Stimulated activated naive CD4-positive, alpha-beta T cell (primary cell): ENCODE measurements around the gene MYH6.
"Not testable (repeated sequence)": the region's sequence is repeated elsewhere in the genome, so short reads cannot be mapped to it uniquely, and the experiment has no call there.

Experiments
- DNase-seq, 6 experiments: peaks; one replicate each; lab custom pipeline; 2025; lab: John Stamatoyannopoulos, UW

MYH6 gene

DNA sequence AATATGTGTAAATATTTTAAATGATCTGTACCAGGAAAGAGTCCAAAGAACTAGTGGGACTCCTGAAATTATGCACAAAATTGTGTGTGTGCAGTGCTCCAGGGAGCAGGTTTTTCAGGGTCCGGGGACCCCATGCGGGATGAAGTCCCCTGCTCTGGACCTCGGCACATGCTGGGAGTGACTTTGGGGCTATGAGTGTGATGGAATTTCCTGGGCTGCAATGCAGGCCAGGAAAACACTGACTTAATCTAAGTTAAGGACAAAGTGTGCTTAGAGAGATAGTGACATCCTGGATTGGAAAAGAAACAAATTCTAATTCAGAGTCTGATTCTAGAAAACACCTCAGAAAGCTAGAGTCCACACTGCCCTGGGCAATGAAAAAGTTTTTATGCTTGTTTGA, 6.2 kb upstream of the MYH6 start:
- no peak for DNase-seq

DNA sequence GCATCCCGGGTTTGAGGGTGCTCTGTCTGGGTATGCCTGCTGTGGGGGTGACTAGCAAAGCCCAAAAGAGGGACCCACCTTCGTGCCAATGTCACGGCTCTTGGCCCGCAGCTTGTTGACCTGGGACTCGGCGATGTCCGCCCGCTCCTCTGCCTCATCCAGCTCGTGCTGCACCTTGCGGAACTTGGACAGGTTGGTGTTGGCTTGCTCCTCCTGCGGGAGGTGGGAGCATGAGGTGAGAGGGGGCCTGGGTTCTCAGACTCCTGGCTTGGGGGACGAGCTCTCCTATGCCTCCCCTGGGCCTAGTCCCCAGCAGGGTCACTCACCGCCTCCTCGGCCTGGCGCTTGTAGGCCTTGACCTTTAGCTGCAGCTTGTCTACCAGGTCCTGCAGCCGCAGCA, 5.6 kb upstream of the MYH6 start:
- no peak for DNase-seq

DNA sequence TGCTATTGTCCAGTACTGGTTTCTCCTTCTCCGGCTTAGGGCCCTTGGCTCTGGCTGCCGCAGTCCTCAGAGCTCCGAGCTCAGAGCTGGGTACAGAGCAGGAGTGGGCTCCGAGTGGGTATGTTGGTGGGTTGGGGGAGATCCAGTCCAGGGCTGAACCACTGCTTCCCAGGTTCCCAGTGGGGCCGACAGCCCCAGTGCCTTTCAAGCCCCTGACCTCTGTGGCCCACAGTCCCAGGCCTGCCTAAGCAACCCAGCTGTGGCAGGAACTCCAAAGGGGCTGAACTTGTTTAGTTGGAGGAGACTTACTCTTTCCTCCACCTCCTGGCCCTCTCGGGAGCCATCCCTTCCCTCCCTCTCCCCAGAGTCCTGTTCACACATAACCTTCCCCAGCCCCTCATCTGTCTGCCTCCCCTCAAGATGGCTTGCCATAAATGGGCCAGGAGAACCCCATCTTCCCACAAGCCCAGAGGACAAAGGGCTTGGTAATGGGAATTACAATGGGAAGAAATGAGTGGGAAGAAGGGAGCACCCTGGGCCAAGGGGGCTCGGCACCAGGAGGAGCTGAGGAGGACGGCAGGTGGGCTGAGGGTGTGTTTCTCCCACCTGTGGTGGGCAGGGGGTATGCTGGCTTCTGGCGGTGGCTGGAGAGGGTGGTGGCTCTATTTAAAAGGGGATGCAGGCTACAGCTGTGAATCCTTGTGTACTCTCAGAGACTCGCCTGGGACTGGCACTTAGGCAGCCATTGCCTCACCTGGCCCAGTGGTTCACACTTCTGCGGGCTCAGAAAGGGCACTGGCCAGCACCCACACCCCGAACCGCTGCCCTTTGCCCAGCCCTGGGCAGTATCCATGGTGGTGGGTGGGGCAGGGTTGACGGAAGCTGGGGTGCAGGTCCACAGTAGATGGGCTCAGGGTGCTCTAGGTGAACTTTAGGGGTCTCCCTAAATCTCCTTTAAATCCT, 3.8 kb upstream of the MYH6 start:
- no peak for DNase-seq

DNA sequence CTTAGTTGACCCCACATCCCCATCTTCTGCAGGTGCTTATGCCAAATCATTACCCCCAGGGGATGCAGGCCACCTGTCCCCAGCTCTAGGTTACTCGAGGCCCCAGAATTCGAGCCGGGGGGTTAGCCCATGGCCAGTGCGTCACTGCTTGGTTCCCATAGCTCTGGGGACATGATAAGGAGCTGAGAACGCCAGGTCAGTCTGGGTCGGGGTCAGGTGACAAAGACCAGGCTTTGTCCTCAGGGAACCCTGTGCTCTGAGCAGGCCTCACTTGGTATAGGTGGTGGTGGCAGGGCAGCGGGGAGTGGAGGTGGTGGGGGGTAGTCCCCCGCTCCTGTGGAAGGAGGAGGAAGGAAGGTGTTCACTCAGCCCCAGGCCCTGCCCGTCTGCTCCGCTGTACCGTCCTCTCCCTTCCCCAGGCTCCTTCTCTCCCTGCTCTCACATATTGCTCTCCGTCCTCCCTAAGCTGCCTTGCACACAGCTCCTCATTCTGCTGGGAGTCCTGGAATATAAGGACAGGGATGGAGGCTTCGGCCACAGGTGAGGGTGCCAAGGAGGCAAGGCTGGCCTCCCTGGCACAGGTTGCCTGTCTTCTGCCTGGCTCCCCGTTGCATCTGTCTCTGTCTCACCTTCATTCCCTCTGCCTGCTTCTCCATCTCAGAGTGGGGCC, 2.0 kb upstream of the MYH6 start:
- DNase-seq: no peak

DNA sequence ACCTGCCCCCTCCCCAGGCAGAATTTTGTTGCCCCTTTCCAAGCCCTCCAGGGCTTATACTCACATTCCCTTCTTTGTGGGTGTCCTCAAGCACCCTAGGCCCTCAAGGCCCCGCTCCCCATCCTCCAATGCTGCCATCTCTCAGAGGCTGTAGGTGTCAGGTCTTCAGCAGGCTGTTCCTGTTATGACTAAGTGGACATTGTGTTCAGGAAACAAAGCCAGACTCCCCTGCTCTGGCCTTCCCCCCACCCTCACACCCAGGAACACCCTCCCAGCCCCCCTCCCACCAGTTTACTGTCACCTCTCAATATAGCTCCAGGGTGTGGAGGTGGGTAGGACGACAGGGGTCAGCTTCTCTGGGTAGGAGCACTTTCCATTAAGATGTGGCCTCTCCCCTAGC, 1.4 kb upstream of the MYH6 start:
- DNase-seq: no peak

- DNase-seq: no peak
Observed at GRCh38 chr14:23408307-23408630, 196 bp upstream of the MYH6 start.

GRCh38 chr14:23406725-23407355, 1.2 kb downstream of the MYH6 start:
- no peak for DNase-seq

DNA sequence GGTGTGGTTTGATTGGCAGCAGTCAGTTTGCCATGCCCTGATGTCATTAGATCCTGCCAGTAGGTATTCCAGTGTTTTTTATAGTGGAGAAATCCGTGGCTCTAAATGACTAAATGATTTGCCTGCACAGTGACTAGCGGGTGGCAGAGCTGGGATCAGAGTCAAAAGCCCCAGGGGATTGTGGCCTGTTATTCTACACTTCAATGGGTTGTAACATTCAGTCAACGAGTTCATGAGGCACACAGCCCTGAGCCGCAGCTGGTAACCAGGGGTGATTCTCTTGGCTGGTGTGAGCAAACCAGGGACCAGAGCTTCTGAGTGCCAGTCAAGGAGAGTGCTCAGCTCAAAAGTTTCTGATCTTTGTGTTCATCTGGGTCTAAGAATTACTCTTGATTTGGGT, 1.8 kb downstream of the MYH6 start:
- no peak for DNase-seq

- DNase-seq: no peak
Observed at GRCh38 chr14:23405516-23406025, 2.5 kb downstream of the MYH6 start.

DNA sequence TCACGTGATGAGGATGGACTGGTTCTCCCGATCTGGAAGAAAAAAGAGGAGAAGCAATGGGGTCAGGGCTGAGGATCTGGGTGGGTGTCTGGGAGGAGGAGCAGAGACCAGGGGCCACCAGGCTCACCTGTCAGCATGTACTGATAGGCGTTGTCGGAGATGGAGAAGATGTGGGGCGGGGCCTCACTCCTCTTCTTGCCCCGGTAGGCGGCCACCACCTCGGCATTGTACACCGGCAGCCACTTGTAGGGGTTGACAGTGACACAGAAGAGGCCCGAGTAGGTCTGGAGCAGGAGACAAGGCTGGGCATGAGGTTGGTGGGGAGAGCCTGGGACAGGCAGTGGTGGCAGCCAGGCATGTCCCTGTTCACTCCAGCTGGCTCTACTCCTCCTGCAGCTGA, 3.0 kb downstream of the MYH6 start:
- no peak for DNase-seq

DNA sequence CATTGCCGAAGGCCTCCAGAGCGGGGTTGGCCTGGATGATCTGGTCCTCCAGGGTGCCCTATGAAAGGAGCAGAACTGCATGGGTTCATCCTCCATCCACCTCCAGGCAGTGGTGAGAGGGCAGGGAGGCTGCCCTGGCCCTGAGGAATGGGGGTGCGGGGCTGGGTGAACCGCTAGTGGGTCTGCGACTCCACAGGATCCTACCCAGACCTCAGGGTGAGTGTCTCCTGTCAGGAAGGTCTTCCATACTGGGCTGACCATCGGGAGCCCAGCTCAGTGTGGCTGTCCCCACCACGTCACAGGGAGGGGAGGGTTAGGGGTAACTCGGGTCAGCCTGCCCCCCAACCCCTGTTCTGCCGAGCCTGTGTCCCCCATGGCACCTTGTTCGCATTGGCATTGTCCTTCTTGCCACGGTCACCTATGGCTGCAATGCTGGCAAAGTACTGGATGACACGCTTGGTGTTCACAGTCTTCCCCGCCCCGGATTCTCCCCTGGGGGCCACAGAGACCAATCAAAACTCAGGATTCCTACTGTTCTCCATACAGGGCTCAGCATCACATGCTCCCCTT, 3.7 kb downstream of the MYH6 start:
- no peak for DNase-seq

DNA sequence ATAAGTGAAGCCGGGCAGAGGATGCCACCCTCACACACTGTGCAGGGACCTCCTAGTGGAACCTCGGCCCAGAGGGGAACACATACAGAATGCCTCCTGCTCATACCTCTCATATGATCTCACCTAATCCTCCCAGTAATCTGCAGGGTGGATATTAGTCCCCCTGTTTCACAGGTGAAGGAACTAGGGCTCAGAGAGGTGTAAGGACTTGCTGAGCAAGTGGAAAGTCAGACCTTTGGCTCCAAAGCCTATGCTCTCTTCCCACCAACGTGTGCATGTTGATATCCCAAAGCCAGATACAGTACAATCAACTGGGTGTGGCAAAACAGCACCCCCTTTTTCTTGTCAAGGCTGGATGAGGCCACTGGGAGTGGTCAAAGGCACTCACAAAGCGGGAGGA, 4.2 kb downstream of the MYH6 start:
- DNase-seq: no peak

DNA sequence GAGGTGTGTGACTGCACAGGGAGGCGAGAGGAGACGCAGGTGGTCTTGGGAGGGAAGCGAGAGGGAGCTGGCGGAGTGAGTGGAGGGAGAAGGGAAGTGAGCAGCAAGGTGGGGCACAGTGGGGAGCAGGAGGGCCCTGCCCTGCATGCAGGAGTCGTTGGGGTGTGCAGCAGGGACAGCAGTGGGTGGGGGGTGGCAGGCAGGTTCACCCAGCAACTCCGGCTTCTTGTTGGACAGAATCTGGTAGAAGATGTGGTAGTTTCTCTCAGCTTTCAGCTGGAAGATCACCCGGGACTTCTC, 5.0 kb downstream of the MYH6 start:
- DNase-seq: no peak

DNA sequence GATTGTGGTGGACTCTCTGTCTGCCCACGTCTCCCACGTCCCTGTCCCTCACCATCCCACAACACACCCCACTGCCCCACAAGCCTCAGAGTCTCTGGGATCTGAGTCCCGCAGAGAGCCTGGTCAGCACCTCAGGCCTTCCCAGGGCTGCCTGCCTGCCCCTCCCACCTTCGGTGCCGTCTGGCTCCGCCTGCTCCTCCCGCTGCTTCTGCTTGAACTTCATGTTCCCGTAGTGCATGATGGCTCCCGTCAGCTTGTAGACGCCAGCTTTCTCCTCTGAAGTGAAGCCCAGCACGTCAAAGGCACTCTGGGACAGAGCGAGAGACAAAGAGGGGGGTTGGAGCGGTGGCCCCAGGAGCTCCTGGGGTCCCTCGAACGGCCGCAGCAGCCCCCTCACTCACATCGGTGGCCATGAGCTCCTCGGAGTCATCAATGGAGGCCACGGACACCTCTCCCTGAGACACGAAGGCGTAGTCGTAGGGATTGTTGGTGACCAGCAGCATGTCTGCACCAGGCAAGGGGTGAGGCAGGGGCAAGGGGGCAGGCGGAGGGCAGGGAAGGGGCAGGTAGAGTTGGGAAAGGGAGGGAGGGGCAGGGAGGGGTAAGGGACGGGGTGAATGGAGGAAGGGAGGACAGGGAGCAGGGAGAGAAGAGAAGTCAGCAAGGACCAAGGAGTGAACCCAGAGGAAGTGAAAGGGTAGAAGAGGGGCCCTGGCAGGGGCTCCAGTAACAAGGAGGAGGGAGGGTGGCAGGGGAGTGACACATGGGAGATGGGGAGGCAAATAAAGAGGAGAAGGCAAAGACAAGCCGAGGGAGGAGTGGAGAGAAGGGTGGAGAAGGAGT, 5.6 kb downstream of the MYH6 start:
- no peak for DNase-seq

- DNase-seq: no peak
Observed at GRCh38 chr14:23401291-23401690, 6.8 kb downstream of the MYH6 start.

DNA sequence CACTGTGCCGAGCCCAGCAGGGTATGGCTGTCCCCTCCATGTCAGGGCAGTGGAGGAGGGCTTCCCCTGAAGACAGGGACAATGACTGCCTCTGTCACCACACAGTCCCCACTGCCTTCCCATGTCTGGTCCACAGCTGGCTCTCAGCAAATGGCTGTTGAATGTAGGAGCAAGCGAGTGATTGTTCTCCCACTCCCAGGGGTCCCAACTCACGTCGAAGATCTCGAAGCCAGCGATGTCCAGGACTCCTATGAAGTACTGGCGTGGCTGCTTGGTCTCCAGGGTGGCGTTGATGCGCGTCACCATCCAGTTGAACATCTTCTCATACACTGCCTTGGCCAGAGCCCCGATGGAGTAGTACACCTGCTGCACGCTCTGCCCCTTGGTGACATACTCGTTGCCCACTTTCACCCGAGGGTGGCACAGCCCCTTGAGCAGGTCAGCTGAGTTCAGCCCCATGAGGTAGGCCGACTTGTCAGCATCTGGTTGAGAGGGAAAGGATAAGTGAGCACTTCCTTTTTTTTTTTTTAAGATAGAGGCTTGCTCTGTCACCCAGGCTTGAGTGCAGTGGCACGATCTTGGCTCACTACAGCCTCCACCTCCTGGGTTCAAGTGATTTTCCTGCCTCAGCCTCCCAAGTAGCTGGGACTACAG, 7.5 kb downstream of the MYH6 start:
- not testable (repeated sequence) for DNase-seq

DNA sequence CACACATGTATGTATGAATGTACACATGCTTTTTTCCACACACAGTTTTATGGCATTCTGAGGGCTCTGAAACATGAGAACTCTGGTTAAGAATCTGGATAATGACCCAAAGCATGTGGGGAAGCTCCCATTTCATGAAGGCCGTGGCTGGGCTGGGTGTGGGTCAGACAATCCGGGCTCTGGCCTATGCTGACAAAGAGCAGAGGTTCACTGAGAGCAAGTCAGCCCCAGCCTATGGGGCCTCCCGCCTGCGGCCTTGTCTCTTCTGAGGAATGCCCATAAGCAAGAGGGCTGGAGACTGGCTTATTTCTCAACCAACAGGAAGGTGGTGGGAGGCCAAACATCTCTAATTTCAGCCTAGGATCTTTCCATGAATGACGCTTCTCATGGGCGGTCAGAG, 8.5 kb downstream of the MYH6 start:
- DNase-seq: no peak

DNA sequence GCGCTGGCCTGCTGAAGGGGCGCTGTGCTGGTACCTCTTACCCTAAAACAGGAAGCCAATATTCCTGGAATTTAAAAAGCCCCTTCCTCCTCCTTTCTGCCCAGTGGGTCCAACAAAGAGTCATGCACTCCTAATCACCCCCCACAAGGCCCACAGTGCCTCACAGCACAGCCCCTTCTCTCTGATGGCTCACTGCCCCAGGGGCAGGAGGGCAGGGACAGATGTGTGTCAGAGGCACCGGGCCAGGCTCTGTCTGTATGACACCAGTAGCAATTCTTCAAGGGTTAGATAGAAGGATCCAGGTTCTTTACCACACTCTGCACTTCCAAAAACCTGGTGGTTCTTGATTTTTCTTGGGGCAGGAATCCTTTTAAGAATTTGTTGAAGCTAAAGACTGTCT, 8.9 kb downstream of the MYH6 start:
- no peak for DNase-seq

DNA sequence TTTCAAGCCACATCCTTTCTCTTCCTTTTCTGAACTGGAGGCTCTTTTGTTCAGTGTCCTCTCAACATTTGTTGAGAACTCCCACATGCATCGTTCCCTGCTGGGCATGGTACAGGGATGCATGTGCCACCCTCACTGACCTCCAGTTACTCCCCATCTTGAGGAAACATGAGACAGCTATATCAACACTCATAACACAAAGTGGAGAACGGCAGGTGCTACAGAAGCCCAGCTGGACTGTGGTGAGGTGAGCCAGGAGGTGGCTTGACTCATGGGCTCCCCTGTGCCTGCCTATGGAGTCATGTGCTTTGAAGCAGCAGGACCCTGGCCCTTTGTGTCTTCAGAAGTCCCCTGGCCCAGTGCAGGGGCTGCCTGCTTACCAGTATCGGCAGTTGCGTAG, 9.7 kb downstream of the MYH6 start:
- no peak for DNase-seq

- DNase-seq: no peak
Observed at GRCh38 chr14:23396781-23397407, 11.2 kb downstream of the MYH6 start.

DNA sequence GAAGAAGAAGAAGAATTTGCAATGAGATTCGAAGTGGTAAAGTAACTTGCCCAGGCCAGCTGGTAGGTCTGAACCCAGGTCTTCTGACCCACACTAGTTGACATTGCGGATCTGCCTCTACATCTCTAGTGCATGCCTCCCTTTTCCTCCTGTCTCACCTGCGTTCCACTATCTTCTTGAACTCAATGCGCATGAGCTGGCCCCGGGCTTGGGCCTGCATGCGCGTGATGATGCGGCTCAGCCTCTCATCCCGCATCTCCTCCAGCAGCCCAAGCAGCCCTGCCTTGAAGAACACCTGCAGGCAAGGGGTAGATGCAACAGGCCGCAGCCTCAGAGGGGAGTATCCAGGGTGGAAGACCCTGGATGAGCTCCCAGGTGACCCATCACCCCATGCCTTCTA, 11.9 kb downstream of the MYH6 start:
- DNase-seq: no peak
